ENCODE results near the gene FAM151A. TPM values are rescaled to one million over a fixed set of nuclear protein-coding genes. Genes with fewer than 3 reads are reported as not detected.

FAM151A gene
- total and polyA plus RNA-seq, 2 experiments from 2014 or later: 0.18 to 0.21 TPM

- H3K9me3 ChIP-seq (ENCODE audit: low read depth): no peaks in the 10 kb centered on the region
- H3K4me3 ChIP-seq: no peak overlapping the region
- peaks cover 11% of the 10 kb centered on the region for H3K36me3 ChIP-seq
- DNase-seq (ENCODE audit: low read depth in 1 of 2, low spot score in 1 of 2): no peak
- TF ChIP-seq CTCF (IDR thresholded peaks at IDR 0.05; ENCODE audit: low read depth, low read length): no peak
- H3K27ac ChIP-seq: no peak overlapping the region
- H3K4me1 ChIP-seq (ENCODE audit: low read depth): no peaks in the 10 kb centered on the region
- H3K27me3 ChIP-seq: no peaks in the 10 kb centered on the region
Observed at GRCh38 chr1:54604051-54604450, 19.3 kb downstream of the FAM151A start.

GRCh38 chr1:54603241-54603640, 20.1 kb downstream of the FAM151A start:
- Histone ChIP-seq H3K36me3 (peaks cover 11% of the 10 kb centered on the region), H3K27me3 (no peaks in the 10 kb centered on the region), H3K9me3 (ENCODE audit: low read depth) (no peaks in the 10 kb centered on the region), H3K4me1 (ENCODE audit: low read depth) (no peaks in the 10 kb centered on the region), H3K27ac (no peak overlapping the region), H3K4me3 (no peak overlapping the region)
- TF ChIP-seq CTCF (IDR thresholded peaks at IDR 0.05; ENCODE audit: low read depth, low read length): no peak
- no peak for DNase-seq (ENCODE audit: low read depth in 1 of 2, low spot score in 1 of 2)

GRCh38 chr1:54602554-54602953, 20.8 kb downstream of the FAM151A start:
- H3K4me3 ChIP-seq: no peak overlapping the region
- TF ChIP-seq CTCF (IDR thresholded peaks at IDR 0.05; ENCODE audit: low read depth, low read length): no peak

GRCh38 chr1:54601730-54602129, 21.6 kb downstream of the FAM151A start:
- DNase-seq (ENCODE audit: low read depth in 1 of 2, low spot score in 1 of 2): no peak
- Histone ChIP-seq H3K36me3 (peaks cover 17% of the 10 kb centered on the region), H3K27ac (no peak overlapping the region), H3K4me1 (ENCODE audit: low read depth) (no peaks in the 10 kb centered on the region), H3K27me3 (no peaks in the 10 kb centered on the region), H3K9me3 (ENCODE audit: low read depth) (no peaks in the 10 kb centered on the region), H3K4me3 (no peak overlapping the region)
- TF ChIP-seq CTCF (IDR thresholded peaks at IDR 0.05; ENCODE audit: low read depth, low read length): no peak

More at GRCh38 chr1:54602554-54602953, 20.8 kb downstream of the FAM151A start:
- Histone ChIP-seq H3K27ac (no peak overlapping the region), H3K4me1 (ENCODE audit: low read depth) (no peaks in the 10 kb centered on the region), H3K27me3 (no peaks in the 10 kb centered on the region), H3K36me3 (peaks cover 11% of the 10 kb centered on the region), H3K9me3 (ENCODE audit: low read depth) (no peaks in the 10 kb centered on the region)
- DNase-seq (ENCODE audit: low read depth in 1 of 2, low spot score in 1 of 2): no peak

- TF ChIP-seq CTCF (IDR thresholded peaks at IDR 0.05; ENCODE audit: low read depth, low read length): no peak
- H3K4me3 ChIP-seq: no peak overlapping the region
- no peaks in the 10 kb centered on the region for H3K9me3 ChIP-seq (ENCODE audit: low read depth)
- H3K27me3 ChIP-seq: no peaks in the 10 kb centered on the region
- DNase-seq (ENCODE audit: low read depth in 1 of 2, low spot score in 1 of 2): no peak
- no peaks in the 10 kb centered on the region for H3K4me1 ChIP-seq (ENCODE audit: low read depth)
- H3K27ac ChIP-seq: no peak overlapping the region
- peaks cover 19% of the 10 kb centered on the region for H3K36me3 ChIP-seq
Observed at GRCh38 chr1:54600947-54601721, 22.2 kb downstream of the FAM151A start.
